Measurements from ENCODE around the gene BPIFB6.

DNA sequence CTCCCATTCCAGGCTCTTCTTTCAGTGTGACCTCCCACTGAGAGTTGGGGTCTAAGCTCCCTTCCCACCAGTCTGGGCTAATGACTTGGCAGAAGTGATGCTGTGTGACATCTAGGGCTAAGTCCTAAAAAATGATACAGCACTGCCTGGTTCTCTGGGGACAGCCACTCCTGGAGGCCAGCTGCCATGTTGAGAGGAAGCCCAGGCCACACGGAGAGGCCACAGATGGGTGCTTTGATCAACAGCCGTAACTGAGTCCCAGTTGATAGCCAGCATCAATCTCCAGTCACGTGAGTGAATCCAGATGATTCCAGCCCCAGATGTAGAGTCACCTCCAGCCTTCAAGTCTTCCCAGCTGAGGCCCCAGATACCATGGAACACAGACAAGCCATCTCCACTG lies 41.0 kb upstream of the BPIFB6 start:
- TF ChIP-seq, protein P1, sequence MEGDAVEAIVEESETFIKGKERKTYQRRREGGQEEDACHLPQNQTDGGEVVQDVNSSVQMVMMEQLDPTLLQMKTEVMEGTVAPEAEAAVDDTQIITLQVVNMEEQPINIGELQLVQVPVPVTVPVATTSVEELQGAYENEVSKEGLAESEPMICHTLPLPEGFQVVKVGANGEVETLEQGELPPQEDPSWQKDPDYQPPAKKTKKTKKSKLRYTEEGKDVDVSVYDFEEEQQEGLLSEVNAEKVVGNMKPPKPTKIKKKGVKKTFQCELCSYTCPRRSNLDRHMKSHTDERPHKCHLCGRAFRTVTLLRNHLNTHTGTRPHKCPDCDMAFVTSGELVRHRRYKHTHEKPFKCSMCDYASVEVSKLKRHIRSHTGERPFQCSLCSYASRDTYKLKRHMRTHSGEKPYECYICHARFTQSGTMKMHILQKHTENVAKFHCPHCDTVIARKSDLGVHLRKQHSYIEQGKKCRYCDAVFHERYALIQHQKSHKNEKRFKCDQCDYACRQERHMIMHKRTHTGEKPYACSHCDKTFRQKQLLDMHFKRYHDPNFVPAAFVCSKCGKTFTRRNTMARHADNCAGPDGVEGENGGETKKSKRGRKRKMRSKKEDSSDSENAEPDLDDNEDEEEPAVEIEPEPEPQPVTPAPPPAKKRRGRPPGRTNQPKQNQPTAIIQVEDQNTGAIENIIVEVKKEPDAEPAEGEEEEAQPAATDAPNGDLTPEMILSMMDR (IDR thresholded peaks at IDR 0.05), result no peak
- no peak for TF ChIP-seq POLR2A (IDR thresholded peaks at IDR 0.05)
